Fibroblast of lung (primary cell): Measurements from ENCODE around the gene LHFPL4.

Experiments
- CTCF ChIP-seq, 2 donors: IDR thresholded peaks in 1 of 2; conservative IDR thresholded peaks in 1 of 2; 1 replicate in 1 of 2; 2 replicates in 1 of 2; pipeline ENCODE4 v1.5.1; 2011 to 2012; ENCODE audit warnings: low read length in 2 of 2, control low read depth in 1 of 2, inconsistent platforms in 1 of 2, low read depth in 1 of 2, mild to moderate bottlenecking in 1 of 2
- EZH2 ChIP-seq: IDR thresholded peaks from 2 replicates; pipeline ENCODE4 v1.5.1; 2012; ENCODE audit warnings: low read length, control low read depth, mild to moderate bottlenecking; ENCODE audit errors: missing control alignments

GRCh38 chr3:9500108-9501050 lies 53.2 kb downstream of the LHFPL4 start:
- TF ChIP-seq CTCF (conservative IDR thresholded peaks at IDR 0.05 in 1 of 2, IDR thresholded peaks at IDR 0.05 in 1 of 2; ENCODE audit: low read depth in 1 of 2, low read length in 2 of 2) (peak; percentile 58 to 77), EZH2 (peak; percentile 73)
